HUES48 (cell line): ENCODE data around the gene ALX4.

ENCODE experiments used
- H3K27ac ChIP-seq: one replicate; pipeline ENCODE4 v1.7.0; 2013; ENCODE audit warnings: low read depth, low read length, inconsistent platforms
- H3K27me3 ChIP-seq: 2 replicates; pipeline ENCODE4 v1.6.1; 2013; ENCODE audit warnings: mild to moderate bottlenecking, low read length; ENCODE audit not compliant: control insufficient read depth, insufficient read depth
- H3K36me3 ChIP-seq: 2 replicates; pipeline ENCODE4 v1.6.1; 2013; ENCODE audit warnings: low read length; ENCODE audit not compliant: control insufficient read depth, insufficient read depth
- H3K4me1 ChIP-seq: 2 replicates; pipeline ENCODE4 v1.6.1; 2013; ENCODE audit warnings: mild to moderate bottlenecking, low read length; ENCODE audit not compliant: control insufficient read depth, insufficient read depth
- H3K4me3 ChIP-seq: 2 replicates; pipeline ENCODE4 v1.5.1; 2013; ENCODE audit warnings: mild to moderate bottlenecking, low read depth, low read length
- H3K9ac ChIP-seq: 2 replicates; pipeline ENCODE4 v1.6.1; 2013; ENCODE audit warnings: mild to moderate bottlenecking, low read depth, low read length, moderate library complexity
- H3K9me3 ChIP-seq: 2 replicates; pipeline ENCODE4 v1.6.1; 2013; ENCODE audit warnings: low read length; ENCODE audit not compliant: control insufficient read depth, insufficient read depth

The ALX4 gene

GRCh38 chr11:44288133-44288526 lies 21.8 kb downstream of the ALX4 start:
- Histone ChIP-seq H3K9ac (no peak overlapping the region), H3K9me3 (no peaks in the 10 kb centered on the region), H3K27ac (no peak overlapping the region), H3K36me3 (no peaks in the 10 kb centered on the region), H3K27me3 (no peaks in the 10 kb centered on the region), H3K4me1 (no peaks in the 10 kb centered on the region), H3K4me3 (no peak overlapping the region)

GRCh38 chr11:44286911-44287310 lies 23.0 kb downstream of the ALX4 start:
- no peak overlapping the region for H3K4me3 ChIP-seq
- no peaks in the 10 kb centered on the region for H3K27me3 ChIP-seq
- no peaks in the 10 kb centered on the region for H3K36me3 ChIP-seq
- H3K9ac ChIP-seq = no peak overlapping the region
- H3K4me1 ChIP-seq = no peaks in the 10 kb centered on the region
- no peak overlapping the region for H3K27ac ChIP-seq
- no peaks in the 10 kb centered on the region for H3K9me3 ChIP-seq

GRCh38 chr11:44286268-44286880 lies 23.6 kb downstream of the ALX4 start:
- Histone ChIP-seq H3K4me1 (no peaks in the 10 kb centered on the region), H3K27ac (no peak overlapping the region), H3K9ac (no peak overlapping the region), H3K9me3 (no peaks in the 10 kb centered on the region), H3K4me3 (no peak overlapping the region), H3K27me3 (no peaks in the 10 kb centered on the region), H3K36me3 (no peaks in the 10 kb centered on the region)

GRCh38 chr11:44285756-44286155 lies 24.2 kb downstream of the ALX4 start:
- Histone ChIP-seq H3K9me3 (no peaks in the 10 kb centered on the region), H3K4me3 (no peak overlapping the region), H3K36me3 (no peaks in the 10 kb centered on the region), H3K27me3 (no peaks in the 10 kb centered on the region), H3K9ac (no peak overlapping the region), H3K27ac (no peak overlapping the region), H3K4me1 (no peaks in the 10 kb centered on the region)

DNA sequence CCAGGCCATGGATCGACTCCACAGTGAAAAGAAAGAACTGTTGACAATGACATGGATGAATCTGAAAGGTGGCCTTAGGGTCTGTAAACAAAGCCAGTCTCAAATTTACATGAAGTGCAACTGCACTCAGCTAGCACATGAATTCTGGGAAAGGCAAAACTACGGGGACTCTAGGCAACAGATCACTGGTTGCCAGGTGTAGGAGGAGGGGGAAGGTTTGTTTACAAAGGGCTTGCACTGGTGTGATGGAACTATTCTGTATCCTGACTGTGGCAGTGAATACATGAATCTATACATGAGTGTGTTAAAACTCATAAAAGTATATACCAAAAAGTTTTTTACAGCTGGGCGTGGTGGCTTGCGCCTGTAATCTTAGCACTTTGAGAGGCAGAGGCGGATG lies 27.3 kb downstream of the ALX4 start:
- H3K27ac ChIP-seq = no peak overlapping the region
- no peak overlapping the region for H3K4me3 ChIP-seq
- H3K9ac ChIP-seq = no peak overlapping the region
- no peaks in the 10 kb centered on the region for H3K36me3 ChIP-seq
- no peaks in the 10 kb centered on the region for H3K4me1 ChIP-seq
- H3K27me3 ChIP-seq = no peaks in the 10 kb centered on the region
- no peaks in the 10 kb centered on the region for H3K9me3 ChIP-seq

- Histone ChIP-seq H3K9me3 (no peaks in the 10 kb centered on the region), H3K27me3 (no peaks in the 10 kb centered on the region), H3K4me1 (no peaks in the 10 kb centered on the region), H3K4me3 (no peak overlapping the region), H3K27ac (no peak overlapping the region), H3K9ac (no peak overlapping the region), H3K36me3 (no peaks in the 10 kb centered on the region)
Measured at GRCh38 chr11:44281151-44281550, 28.8 kb downstream of the ALX4 start.

- no peak overlapping the region for H3K27ac ChIP-seq
- H3K4me3 ChIP-seq = no peak overlapping the region
- no peaks in the 10 kb centered on the region for H3K9me3 ChIP-seq
Measured at GRCh38 chr11:44280257-44280656, 29.7 kb downstream of the ALX4 start.

DNA sequence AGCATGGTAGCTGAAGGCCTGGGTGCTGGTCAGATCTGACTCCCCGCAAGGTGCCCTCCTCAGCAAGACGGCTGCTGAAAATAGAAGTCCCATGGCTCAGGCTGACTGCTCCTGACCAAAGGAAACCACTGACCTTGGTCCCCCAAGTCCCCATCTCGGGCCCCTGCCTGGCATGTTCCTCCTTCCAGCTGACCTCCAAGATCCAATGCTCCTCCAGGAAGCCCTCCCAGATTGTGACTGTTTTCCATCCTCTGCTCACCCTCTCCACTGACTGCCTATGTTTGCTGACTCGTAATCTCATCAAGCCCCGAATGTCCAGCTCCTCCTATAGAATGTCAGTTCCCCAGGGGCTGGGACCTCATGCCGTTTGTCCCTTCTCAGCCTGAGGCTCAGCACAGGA lies 30.5 kb downstream of the ALX4 start:
- no peak overlapping the region for H3K27ac ChIP-seq
- H3K27me3 ChIP-seq = no peaks in the 10 kb centered on the region
- no peaks in the 10 kb centered on the region for H3K9me3 ChIP-seq
- H3K4me1 ChIP-seq = no peaks in the 10 kb centered on the region
- no peak overlapping the region for H3K9ac ChIP-seq
- H3K4me3 ChIP-seq = no peak overlapping the region
- H3K36me3 ChIP-seq = no peaks in the 10 kb centered on the region

More at GRCh38 chr11:44280257-44280656, 29.7 kb downstream of the ALX4 start:
- Histone ChIP-seq H3K27me3 (no peaks in the 10 kb centered on the region), H3K9ac (no peak overlapping the region), H3K36me3 (no peaks in the 10 kb centered on the region), H3K4me1 (no peaks in the 10 kb centered on the region)

DNA sequence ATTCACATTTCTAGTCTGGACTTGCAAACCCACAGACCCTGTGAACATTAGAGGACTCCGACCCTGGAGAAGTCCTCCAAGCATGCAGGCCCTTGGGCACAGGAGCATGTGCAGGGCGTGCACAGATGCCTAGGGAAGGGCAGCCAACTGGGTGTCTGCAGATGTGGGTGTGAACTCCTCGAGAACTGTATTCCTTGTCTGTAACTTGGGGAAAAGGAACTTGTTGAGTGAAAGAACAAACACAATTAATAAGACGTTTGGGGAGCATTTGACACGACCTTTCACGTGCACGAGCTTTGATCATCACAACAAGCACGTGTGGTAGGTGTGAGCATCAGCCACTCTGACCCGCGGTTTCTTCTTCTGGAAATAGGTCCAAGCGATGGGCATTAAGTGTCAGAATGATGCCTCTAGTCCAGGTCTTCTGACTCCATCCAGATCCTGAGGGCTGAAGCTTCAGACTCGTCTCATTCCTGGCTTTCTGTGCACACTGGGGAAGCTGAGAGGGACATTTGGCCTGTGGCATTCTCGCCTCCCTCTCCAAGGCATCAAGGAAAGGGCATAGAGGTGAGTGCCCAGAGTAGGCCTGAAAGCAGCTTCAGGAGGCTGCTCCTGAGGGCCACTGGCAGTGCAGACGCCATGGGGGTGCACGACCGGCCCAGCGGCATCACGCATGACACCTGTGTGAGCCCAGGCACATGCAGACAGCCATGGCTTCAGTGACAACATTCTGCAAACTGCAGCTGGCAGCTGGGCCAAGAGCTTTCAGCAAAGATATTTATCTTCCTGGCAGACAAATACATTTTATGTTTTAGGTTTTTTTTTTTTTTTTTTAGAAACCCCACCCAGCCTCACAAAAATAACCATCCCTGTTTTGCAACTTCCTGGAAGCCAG lies 32.5 kb downstream of the ALX4 start:
- Histone ChIP-seq H3K27me3 (no peaks in the 10 kb centered on the region), H3K36me3 (no peaks in the 10 kb centered on the region), H3K9me3 (no peaks in the 10 kb centered on the region), H3K27ac (no peak overlapping the region), H3K4me1 (no peaks in the 10 kb centered on the region), H3K9ac (no peak overlapping the region), H3K4me3 (no peak overlapping the region)

- H3K27ac ChIP-seq = no peak overlapping the region
- H3K4me1 ChIP-seq = no peaks in the 10 kb centered on the region
- H3K4me3 ChIP-seq = no peak overlapping the region
- H3K9ac ChIP-seq = no peak overlapping the region
- H3K36me3 ChIP-seq = no peaks in the 10 kb centered on the region
- no peaks in the 10 kb centered on the region for H3K9me3 ChIP-seq
- H3K27me3 ChIP-seq = no peaks in the 10 kb centered on the region
Measured at GRCh38 chr11:44275961-44276550, 33.9 kb downstream of the ALX4 start.

- no peak overlapping the region for H3K9ac ChIP-seq
- H3K4me3 ChIP-seq = no peak overlapping the region
- H3K4me1 ChIP-seq = no peaks in the 10 kb centered on the region
- no peak overlapping the region for H3K27ac ChIP-seq
- no peaks in the 10 kb centered on the region for H3K9me3 ChIP-seq
- H3K36me3 ChIP-seq = no peaks in the 10 kb centered on the region
- no peaks in the 10 kb centered on the region for H3K27me3 ChIP-seq
Measured at GRCh38 chr11:44275241-44275640, 34.7 kb downstream of the ALX4 start.
